HG02678 (cell line): ENCODE results near the gene MYOZ3.

Source experiments
- ATAC-seq: cut with Tn5 transposase; IDR thresholded peaks from one replicate; pipeline ENCODE4 v1.9.1; 2021; ENCODE audit warnings: mild to moderate bottlenecking, moderate library complexity; ENCODE audit not compliant: unreplicated experiment

MYOZ3 gene

DNA sequence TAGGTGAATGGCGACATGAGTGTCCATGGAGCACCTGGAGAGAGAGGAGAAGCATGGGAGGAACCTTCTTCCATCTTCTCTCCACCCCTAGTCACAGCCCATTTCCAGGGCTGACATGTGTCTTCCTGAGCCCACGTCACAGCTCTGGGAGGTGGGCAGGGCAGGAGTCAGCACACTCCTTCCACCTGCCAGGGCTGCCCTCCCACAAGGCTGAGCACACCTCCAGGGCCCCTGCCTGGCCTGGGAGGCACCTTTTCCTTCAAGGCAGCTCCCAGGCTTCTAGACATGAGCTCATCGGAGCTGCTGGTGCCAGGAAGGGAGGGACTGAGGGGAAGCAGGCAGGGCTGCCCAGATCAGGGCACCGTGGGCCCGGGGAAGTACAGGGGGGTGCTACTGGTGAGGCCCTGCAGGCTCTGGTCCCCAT is 34.2 kb upstream of the MYOZ3 start:
- no peak for ATAC-seq

GRCh38 chr5:150627731-150628545 is 33.1 kb upstream of the MYOZ3 start:
- no peak for ATAC-seq

- ATAC-seq = no peak
Measured at GRCh38 chr5:150628936-150629485, 32.0 kb upstream of the MYOZ3 start.

DNA sequence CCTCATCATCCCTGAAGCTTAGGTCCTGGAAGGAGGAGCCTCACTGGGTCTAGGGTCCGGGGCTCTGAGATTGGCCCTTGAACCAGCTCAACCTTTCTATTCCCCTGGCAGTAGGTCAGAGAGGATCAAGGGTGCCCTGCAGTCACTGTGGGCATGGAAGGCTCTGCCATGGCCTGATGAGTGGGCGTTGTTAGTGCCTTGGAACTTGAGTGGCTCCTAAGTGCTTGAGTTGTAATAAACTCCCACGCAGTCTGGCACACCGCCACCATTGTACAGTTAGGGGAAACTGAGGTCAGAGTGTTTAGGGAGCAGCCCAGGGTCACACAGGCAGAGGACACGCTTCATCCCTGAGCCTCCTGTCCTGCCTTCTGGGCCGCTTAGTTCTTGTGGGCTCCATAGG is 31.0 kb upstream of the MYOZ3 start:
- ATAC-seq = no peak

- no peak for ATAC-seq
Measured at GRCh38 chr5:150630461-150631325, 30.4 kb upstream of the MYOZ3 start.

- no peak for ATAC-seq
Measured at GRCh38 chr5:150631326-150631701, 29.7 kb upstream of the MYOZ3 start.

DNA sequence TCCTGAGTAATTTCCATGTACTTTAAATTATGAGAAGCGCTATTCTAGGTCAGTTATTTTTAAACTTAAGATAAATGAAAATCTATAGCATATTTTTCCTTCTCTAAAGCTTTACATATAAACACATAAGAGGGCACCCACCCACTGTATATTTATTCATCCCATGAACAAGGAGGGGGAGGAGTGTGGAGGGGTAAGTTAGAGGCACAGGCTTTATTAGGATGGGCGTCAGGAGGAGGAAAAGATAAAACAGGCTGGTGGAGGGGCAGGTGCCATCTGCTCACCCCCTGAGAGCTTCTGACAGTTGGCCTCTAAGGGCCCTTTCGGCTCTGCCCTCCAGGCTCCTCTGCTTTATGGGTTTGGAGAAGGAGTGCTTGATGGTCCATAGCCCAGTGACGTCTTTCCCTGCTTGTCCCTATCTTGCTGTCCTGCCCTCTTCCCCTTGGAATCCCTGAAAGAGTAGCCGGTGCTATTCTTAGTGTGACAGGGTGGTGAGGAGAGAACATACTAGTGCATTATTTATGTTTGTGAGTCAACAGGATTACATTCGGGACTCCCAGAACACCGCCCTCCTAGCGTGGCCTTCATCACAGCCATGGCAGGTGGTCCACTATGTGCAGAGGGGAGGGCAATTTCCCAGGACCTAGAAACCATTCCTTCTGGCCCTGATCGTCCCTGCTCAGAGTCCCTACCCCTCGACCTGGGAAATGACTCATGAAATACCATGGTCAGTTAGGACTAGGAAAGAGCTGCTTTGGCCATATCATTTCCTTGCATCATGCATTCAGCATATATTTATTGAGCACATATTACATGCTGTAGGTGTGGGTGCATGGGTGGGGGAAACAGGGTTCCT is 28.5 kb upstream of the MYOZ3 start:
- no peak for ATAC-seq

- no peak for ATAC-seq
Measured at GRCh38 chr5:150633429-150633828, 27.6 kb upstream of the MYOZ3 start.

DNA sequence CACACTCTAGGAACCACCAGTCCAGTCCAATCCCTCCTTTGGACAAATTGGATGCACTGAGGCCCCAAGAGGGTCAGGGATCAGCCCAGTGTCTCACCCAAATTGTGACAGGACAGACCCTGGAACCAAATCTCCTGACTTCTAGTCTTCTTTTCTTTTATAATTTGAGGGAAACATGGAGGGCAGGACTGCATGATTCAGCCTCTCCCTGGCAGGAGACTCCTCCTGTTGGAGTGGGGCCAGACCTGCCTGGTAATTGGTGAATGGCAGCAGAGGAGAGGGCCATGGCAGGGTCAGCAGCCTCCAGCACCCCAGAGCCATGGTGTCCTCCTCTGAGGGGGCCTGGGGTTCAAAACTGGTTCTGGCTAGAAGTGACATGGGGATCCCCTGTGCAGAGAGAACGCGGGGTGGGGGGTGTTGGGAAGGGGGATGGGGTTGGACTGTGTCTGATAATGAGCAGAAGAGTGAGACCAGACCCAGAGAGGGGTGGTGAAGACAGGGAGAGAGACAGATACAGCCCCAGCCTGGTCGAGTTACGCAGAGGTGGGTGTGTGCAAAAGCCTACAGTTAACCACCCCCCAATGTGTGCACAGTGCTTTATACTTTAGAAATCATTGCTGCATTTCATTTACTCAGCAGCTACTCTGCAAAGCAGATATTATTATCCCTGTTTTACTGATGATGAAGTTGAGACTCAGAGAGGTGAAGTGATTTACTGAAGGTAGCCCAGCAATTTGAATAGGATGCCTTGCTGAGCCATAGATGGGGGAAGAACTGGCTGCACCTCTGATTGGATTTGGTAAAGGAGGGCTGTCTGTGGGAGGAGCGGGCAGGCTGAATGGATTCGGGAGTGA is 24.4 kb upstream of the MYOZ3 start:
- no peak for ATAC-seq

DNA sequence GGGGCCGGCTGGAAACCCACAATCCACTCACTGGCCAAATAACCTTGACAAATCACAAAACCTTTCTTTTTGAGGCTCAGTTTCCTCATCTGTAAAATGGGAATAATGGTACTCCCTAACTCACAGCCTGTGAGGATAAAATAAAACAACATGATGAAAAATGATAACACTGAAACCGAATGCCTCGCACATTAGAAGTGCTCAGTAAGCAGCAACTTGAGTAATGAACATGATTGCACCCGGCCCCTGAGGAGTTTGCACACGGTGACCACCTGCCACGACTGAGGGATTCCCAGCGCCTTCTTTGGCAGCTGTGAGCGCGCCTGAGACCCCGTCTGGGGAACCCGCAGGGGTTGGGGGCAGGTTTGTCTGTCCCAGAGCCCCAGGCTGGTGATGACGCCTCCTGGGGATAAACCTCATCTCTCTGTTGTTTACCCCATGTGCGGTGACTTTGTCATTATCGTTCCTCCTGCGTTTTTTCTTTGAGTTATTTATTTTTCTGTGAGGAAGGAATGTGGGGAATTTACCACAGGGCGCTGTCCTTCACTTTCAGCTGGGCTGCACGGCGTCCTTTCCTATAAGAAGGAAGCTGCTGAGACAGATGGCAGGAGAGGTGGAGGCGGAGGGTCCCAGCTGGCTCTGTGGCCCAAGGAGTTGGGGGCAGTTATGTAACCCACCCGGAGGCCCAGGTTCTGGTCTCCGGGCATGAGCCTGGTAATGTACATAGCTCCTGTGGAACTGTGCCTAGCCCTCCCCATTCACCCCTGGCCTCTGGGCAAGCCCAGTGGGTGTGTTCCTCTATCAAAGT is 23.6 kb upstream of the MYOZ3 start:
- no peak for ATAC-seq

DNA sequence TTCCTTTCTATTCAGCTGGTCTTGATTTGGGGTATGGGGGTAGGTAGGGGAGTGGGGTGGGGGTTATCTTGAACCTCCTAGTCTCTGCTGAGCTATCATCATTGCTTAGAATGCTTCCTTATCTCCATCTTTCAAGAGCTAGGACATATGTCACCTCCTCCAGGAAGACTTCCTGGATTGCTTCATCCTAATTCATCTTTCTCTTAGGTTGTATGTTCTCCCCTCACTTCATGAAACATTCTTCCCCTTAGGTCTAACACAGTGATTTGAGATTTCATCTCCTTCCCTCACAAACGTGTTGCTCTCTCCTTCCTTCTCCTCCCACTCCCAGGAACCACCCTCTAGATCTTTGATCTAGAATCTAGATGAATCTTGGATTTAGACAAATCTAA is 23.0 kb upstream of the MYOZ3 start:
- ATAC-seq = no peak

DNA sequence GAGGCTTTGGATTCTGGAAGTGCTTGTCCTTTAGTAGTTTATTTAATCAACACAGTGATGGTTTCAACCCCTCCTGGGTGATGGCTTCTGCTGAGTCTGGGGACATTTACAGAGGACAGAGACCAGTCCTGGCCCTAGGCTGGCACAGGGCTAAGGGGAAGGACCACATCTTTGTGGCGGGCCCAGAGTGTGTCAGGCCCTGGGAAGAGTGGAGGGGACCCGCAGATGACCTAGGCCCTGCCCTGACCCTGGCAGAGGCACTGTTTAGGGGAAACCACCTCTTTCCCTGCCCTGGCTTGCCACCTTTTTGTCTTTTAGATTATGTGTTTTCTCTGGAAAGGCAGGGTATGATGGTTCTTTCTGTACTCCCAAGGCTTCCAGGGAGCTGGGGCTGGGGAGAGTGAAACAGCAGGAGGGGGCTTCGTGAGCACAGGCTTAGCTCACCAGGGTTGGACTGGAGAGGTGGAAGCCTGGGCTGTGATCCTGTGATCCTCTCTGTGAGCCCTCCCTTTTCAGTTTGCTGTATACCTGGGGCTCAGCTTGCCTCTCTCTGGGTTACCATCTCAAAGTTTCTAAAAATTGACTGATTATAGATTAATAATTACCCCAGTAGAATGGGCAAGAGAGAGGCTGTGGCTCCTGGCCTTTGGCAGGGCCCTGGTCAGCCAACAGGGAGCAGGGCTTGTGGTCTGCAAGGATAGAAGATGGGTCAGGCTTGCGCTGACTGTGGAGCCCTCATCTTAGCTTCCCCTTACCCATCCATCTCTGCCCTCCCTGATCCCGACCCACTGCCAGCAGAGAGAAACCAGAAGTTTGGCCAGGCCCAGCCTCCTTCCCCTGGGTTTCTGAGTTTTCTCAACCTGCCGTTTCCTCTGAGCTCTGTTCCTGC is 22.3 kb upstream of the MYOZ3 start:
- no peak for ATAC-seq

- no peak for ATAC-seq
Measured at GRCh38 chr5:150639377-150639692, 21.7 kb upstream of the MYOZ3 start.

- no peak for ATAC-seq
Measured at GRCh38 chr5:150639751-150640150, 21.3 kb upstream of the MYOZ3 start.

DNA sequence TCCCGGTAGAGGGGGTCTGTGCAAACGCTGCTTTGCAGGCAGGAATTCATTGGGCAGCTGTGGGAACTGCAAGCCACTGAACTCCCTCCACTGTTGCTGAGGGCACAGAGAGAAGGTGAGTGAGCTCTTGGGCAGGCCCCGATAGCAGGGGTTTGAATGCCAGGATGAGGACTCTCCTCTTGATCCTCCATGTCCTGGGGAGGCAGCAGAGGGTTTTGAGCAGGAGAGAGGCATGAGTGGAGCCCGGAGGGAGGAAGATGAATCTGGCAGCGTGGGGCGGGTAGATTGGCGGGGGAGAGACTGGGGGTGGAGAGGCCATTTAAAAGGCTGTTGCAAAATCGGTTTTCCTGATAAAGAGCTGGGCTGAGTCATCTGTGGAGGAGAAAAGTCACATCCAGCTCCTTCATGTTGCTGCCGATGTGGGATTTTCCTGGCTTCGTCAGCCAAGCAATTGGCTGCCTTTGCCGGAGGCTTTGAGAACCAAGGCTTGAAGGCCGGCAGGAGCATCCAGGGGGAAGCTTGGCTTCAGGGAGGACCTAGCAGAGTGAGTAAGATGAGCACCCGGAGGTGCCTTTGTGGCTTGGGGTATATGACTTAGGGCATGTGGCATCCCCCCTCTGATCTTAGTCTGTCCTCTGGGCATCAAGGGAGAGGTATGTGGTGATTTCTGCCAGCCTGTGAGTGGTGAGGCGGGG is 20.6 kb upstream of the MYOZ3 start, which contains the start of gene SYNPO:
Gene SYNPO (plus strand): TSS at position 350 of the 695 bp plus-strand sequence. CDS start 7,616 bp downstream, outside the sequence.
- no peak for ATAC-seq

GRCh38 chr5:150641006-150641570 is 20.0 kb upstream of the MYOZ3 start:
- ATAC-seq = no peak
